HG03558 (cell line): Measurements from ENCODE around the gene PSMA3.
"Not testable (repeated sequence)": the region's sequence is repeated elsewhere in the genome, so short reads cannot be mapped to it uniquely, and the experiment has no call there.

Source experiments
- ATAC-seq: cut with Tn5 transposase; IDR thresholded peaks from one replicate; pipeline ENCODE4 v1.9.1; 2021; ENCODE audit warnings: moderate number of reproducible peaks; ENCODE audit not compliant: unreplicated experiment; ENCODE audit errors: extremely low read depth

The PSMA3 gene

DNA sequence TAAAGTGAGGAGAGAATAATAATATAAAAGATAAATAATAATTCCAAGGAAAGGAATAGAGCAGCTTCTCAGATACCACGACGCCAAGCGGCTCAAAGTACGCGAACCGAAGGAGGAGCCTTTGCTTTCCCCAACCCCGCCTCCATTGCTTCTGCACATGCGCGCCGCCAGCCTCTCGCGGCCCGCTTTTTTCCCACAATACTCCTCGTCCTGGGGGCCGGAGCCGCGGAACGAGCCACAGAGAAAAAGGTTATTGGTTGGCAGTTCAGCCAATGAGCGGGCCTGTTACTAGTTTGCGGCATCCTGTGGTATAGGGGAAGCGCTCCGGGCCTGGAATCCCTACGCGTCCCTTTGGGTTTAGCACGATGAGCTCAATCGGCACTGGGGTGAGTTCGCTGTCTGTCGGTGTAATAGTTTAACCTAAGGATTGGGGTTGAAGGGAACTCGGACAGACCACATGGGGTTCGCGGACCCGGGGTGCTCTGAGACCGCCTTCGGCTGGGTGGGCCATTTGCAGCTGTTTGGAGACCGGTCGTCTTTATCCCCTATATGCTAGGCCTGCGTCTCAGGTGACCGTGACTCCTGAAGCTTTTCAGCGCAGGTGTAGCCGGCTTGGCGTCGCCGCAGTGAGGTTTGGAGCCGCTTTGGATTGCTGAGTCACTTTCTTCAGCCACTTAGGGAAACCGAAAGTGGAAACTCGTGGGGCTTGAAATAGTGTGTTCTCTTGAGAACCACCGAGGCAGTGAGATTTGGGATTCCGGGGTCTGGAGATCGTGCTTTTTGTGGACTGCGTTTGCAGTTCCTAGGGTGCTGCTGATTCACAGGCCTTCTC is at the start of gene PSMA3:
Gene PSMA3 (plus strand): TSS at position 288 of the 832 bp plus-strand sequence. CDS start 78 bp downstream, at position 366.
- ATAC-seq: peak; percentile 85

GRCh38 chr14:58196198-58196597 is 48.4 kb upstream of the PSMA3 start:
- ATAC-seq: no peak

GRCh38 chr14:58198086-58198485 is 46.6 kb upstream of the PSMA3 start:
- no peak for ATAC-seq

DNA sequence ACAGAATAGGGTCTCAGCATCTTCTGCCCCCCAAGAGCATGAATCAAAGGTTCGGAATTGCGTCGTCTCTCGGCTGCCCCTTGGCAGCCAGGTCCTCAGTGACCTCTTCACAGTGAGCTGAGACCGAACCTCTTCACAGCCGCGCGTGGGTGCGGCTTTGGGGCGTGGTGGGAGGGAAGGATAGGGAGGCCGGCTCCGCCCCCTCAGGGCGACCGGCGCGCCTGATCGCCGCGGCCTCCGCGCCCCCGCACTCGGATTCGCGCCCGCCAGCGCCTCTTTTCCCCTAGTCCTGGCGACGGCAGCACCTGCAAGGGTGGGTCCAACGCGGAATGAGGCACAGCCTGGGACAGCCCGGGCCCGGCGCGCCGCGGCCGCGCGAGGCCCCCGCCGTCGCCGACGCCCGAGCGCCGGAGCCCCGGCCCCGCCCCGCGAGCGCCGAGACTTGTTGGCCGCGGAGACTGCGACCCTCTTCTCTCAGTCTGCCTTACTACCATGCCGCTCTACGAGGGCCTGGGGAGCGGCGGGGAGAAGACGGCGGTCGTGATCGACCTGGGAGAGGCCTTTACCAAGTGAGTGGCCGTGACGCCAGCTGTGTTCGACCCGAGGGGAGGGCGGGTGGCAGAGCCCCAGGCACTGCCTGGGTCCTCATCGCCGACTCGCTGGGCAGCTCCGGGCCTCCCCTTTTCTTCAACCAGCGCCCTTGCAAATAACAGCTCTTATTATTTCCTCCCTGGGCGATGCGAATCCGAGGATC is 44.7 kb upstream of the PSMA3 start, which contains the start of gene ACTR10:
Gene ACTR10 (plus strand): TSS at position 424 of the 754 bp plus-strand sequence. CDS start 69 bp downstream, at position 493.
- peak; percentile 86 for ATAC-seq

DNA sequence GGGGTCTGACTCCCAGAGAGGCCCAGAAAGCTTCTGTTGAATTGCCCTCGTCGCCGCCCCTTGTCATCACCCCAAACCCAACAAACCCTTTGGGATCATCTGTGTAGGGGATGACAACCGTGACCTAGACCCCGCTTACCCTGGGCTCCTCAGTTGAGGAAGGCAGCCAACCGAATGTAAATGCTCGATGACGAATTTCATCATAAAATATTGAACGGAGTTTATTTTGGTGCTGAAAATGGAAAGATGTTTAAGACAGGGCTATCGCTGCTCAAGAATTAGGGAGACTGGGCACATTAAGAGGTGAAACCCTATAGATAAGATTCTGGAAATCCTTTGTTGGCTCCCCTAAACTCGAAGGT is 44.2 kb upstream of the PSMA3 start:
- no peak for ATAC-seq

- no peak for ATAC-seq
Observed at GRCh38 chr14:58200846-58201245, 43.8 kb upstream of the PSMA3 start.

DNA sequence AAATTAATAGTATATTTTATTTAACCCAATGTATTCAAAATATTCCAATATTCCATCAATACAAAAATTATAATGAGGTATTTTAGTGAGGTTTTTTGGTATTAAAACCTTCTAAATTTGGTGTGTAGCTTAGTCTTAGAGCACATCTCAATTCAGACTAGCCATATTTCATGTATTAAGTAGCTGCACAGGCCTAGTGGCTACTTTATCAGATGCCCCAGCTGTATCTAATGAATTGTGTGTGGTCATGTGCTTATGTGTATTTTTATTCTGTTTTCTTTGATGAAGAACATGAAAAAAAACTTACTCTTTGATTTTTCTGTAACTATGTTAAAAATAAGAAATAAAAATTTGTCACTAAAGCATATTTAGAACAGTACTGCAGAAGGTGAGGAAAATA is 31.5 kb upstream of the PSMA3 start:
- ATAC-seq: no peak

DNA sequence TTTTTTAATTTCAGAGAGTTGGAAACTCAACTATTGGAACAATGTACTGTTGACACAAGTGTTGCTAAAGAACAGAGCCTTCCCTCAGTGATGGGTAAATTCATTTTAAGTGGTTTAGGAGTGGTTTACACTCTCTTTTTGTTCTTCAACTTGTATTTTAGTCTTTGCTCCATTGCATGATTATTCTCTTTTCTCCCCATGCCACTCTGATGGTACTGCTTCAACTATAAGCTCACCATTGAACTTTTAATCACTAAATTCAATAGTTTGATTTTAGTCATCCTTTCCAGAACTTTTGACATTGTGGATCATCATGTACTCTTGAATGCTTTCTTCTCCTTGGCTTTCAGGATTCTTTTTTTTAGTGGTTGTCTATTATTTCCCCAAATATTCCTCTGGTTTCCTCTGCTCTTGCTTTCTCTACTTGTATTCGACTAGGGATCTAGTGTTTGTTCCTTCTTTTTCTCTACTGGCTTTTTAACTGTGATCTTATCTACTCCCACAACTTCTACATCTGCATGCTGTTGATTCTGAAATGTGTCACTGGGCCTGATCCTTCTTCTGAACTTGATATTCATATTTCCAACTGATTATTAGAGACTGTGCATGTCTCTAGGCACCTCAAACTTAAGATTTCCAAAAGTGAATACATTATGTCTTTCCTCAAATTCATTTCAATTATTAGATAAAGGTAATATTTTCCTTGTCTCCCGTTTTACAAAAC is 29.3 kb upstream of the PSMA3 start:
- no peak for ATAC-seq

DNA sequence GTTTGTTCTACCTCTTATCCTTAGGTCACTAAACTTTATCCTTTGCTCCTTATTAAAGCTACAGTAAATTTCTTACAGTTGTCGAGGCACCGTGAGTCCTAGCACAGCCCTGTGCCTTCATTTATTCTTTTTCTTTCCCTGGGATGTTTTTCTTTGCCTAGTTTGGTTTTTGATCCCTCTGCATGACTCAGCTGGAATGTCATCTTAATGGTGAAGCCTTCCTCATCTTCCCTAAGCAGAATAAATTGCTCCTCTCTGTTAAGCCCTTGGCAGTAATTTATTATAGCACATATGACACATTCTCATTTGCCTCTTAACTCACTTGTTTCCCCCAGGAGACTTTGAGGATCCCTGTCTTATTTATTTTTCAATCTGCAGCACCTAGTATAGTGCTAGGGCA is 28.1 kb upstream of the PSMA3 start:
- ATAC-seq: no peak

GRCh38 chr14:58227096-58227819 is 17.4 kb upstream of the PSMA3 start:
- no peak for ATAC-seq

DNA sequence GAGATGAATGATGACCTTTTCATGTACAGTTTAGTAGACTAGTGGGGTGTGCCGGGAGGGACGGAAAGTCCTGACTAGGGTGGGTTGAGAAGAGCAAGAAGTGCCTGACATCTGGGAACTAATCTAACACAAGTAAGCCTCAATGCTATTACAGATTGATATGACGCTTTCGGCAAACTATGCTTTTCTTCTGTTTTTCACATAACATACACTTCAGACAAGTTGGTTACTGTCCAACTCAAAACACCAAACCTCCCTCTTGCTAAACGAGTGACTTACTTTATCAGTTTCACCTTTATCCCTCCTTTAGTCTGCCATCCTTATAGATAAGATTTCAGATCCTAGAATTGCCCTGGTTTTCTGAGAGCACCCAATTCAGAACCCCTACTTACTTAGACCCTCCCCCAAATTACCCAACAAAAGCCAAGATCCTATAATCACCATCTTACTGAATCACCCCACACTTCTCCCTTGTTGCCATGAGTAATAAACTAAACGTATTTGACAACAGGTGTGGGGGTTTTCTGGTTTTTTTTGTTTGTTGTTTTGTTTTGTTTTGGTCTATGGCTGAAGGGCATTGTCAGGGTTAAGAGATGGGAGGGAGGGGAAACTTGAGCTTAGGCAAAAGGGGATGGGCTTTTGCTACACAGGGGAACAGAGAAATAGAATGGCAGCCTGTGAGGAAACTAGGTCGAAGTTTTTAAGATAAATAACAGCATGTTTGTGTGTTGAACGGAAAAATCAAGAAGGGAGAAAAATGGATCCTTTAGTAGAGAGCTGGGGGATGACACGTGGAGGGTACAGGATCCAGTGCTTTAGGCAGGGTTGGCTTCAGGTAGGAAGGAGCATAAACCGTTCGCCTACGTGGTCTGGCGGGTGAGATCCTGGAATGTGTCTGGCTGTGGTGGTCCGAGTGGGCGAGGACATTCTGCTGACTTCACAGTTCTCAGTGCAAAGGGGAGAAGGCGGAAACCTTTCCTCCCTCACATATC is 6.1 kb upstream of the PSMA3 start:
- no peak for ATAC-seq

DNA sequence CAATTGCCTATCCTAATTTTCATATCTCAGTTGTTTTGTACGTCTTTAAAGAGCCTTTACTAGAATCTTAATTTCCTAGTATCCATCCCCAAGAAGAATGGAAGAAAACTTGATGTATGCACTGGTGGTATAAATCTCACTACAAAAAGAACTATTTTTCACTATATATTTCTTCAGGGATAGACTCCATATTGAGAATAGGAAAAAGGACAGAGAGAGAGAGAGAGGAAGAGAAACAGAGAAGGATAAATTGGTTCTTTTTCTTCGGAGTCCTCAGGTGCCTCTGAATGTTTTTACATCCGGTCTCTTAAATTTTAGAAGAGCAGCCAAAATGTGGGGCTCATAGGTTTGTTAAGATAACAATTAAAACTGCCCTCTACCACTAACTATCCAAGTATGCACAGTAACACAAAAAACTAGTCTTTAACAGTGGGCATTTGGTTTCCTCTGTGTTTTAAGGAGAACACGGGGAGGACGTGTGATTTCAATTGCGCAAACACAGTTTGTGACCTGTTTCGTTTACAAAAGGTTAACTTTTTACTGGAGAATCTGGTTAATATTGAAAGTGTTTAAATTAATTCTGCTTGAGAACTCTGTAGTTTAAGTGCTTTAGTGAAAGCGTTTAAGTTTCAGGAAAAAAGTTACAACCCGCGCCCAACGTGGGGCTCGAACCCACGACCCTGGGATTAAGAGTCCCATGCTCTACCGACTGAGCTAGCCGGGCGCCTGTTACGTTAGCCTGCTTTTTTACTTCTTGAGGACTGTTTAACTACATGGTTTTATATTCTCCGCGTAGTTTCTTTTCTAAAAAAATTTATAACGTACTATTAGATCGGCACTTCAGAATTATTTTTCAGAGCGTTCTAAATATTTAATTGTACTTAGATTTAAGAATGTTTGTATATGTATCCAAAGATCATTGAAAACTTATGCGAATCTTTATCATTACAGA is 5.1 kb upstream of the PSMA3 start:
- ATAC-seq: no peak

DNA sequence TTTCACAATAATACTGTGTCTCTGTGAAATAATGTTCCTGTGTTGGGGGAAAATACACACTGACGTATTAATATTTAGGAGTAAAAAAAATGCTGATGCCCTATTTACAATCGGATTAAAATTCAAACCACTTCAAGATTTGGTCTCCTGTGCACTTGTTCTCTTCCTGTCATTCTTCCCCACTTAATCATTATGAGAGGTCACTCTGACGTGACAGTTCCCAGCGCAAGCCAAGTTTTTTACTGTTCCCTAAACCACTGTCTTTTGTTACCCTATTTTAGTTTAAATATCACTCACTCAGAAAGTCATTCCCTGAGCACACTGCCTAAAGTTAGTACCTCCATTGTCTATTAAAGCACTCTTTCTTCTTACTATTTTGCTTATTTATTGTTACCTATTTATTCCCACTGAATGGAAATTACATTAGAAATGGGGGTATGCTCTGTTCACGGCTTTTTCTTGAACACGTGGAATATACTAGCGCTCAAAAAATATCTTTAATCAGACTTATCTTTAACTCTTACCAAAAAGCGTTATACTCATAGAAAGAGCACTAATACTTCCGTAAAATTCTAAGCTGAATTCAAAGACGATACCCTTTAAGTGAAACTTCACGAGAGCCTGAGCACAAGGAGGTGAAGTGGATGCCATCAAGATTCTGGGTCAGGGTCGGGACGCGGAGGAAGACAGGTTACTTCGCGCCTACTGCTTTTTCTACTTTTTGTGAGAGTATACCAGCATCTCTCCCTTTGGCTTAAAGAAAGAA is 670 bp upstream of the PSMA3 start:
- ATAC-seq: peak; percentile 14

GRCh38 chr14:58245562-58245961 is 919 bp downstream of the PSMA3 start:
- no peak for ATAC-seq

GRCh38 chr14:58249611-58250010 is 5.0 kb downstream of the PSMA3 start:
- ATAC-seq: no peak

DNA sequence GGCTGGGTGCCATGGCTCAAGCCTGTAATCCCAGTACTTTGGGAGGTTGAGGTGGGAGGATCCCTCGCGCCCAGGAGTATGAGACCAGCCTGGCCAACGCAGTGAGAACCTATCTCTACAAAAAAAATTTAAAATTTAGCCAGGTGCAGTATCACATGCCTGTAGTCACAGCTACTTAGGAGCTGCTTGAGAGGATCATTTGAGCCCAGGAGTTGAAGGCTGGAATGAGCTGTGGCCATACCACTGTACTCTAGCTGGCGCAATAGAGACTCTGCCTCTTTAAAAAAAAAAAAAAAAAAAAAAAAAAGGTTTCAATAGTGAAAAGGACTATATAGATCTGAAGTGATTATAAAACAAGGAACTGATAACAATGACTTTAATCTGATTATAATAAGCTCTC is 13.5 kb downstream of the PSMA3 start:
- no peak for ATAC-seq

GRCh38 chr14:58262005-58262404 is 17.4 kb downstream of the PSMA3 start:
- ATAC-seq: not testable (repeated sequence)
